A673 (cell line): ENCODE data around the gene REV3L. TPM values are rescaled to one million over a fixed set of nuclear protein-coding genes. Genes with fewer than 3 reads are reported as not detected.
A peak's percentile ranks its signal among the peaks of the same experiment; 100 is the strongest.

Experiments
- BruUV-seq: library from RNA; stranded (reverse); fragments of 400-500 nt; replicated peaks from 2 replicates; lab custom pipeline; 2021; lab: Mats Ljungman, UMichigan
- CTCF ChIA-PET: fragments of 300-600 bp; sonication (Branson Sonifier 250); formaldehyde crosslinking; loops from one replicate; lab custom pipeline; 2022; ENCODE audit warnings: antibody characterized with exemption; lab: Charles Lee
- POLR2A ChIA-PET: fragments of 300-600 bp; sonication (Branson Sonifier 250); formaldehyde crosslinking; loops from one replicate; lab custom pipeline; 2022; ENCODE audit warnings: antibody characterized with exemption; ENCODE audit not compliant: low non-redundant PET; lab: Charles Lee
- DNase-seq: peaks from one replicate; pipeline ENCODE4 v3.0.0-alpha.2; 2015; ENCODE audit warnings: low spot score
- H3K27ac ChIP-seq: fragments of 200-600 bp; sonication (generic); 2 replicates; pipeline ENCODE4 v1.5.1; 2016; ENCODE audit warnings: mixed run types, low read depth, mild to moderate bottlenecking, mixed read lengths, antibody characterized with exemption, low read length; ENCODE audit not compliant: poor library complexity, severe bottlenecking
- H3K27me3 ChIP-seq: fragments of 200-600 bp; sonication (generic); replicated peaks from 2 replicates; pipeline ENCODE4 v1.6.1; 2017; ENCODE audit warnings: mixed run types, low read depth, mild to moderate bottlenecking, mixed read lengths, antibody characterized with exemption, low read length; ENCODE audit not compliant: insufficient read depth, poor library complexity
- H3K36me3 ChIP-seq: fragments of 200-600 bp; sonication (generic); 2 replicates; pipeline ENCODE4 v1.6.1; 2016; ENCODE audit warnings: mixed run types, mild to moderate bottlenecking, mixed read lengths, antibody characterized with exemption, low read length; ENCODE audit not compliant: insufficient read depth, poor library complexity, severe bottlenecking
- H3K4me1 ChIP-seq: fragments of 200-600 bp; sonication (generic); 2 replicates; pipeline ENCODE4 v1.6.1; 2017; ENCODE audit warnings: mixed run types, mild to moderate bottlenecking, mixed read lengths, antibody characterized with exemption, low read length; ENCODE audit not compliant: insufficient read depth, poor library complexity, severe bottlenecking
- H3K4me3 ChIP-seq: fragments of 200-600 bp; sonication (generic); 2 replicates; pipeline ENCODE4 v1.5.1; 2016; ENCODE audit warnings: low read depth, mixed run types, mild to moderate bottlenecking, mixed read lengths, low read length; ENCODE audit not compliant: poor library complexity, severe bottlenecking
- H3K9me3 ChIP-seq: fragments of 200-600 bp; sonication (generic); 2 replicates; pipeline ENCODE4 v1.6.1; 2016; ENCODE audit warnings: mixed run types, low read depth, mild to moderate bottlenecking, mixed read lengths, antibody characterized with exemption, low read length; ENCODE audit not compliant: poor library complexity, severe bottlenecking
- EZH2 ChIP-seq: fragments of 200-600 bp; sonication (generic); IDR thresholded peaks from 2 replicates; pipeline ENCODE4 v1.6.1; 2017; ENCODE audit warnings: borderline replicate concordance, low read depth, mild to moderate bottlenecking, mixed read lengths, antibody characterized with exemption, low read length; ENCODE audit not compliant: poor library complexity, severe bottlenecking
- intact Hi-C: fragments of 100-400 bp; cut with micrococcal nuclease; formaldehyde crosslinking; loops from one replicate; pipeline ENCODE4 v1.10.0; 2022; ENCODE audit not compliant: unreplicated experiment
- total RNA-seq: library from RNA; stranded (reverse); gene quantifications from 2 replicates; pipeline ENCODE4 v1.2.3, GENCODE V29; 2021
- TF ChIP-seq, protein P1 (sequence below): fragments of 300-800, 200-600 bp; sonication (generic); conservative IDR thresholded peaks from 2 replicates; pipeline ENCODE4 v1.5.1; 2017; ENCODE audit warnings: low read depth, mild to moderate bottlenecking, antibody characterized with exemption, low read length, moderate library complexity, mixed read lengths

Gene REV3L
- total RNA-seq, 1 experiment from 2014 or later: 24.0 TPM

DNA sequence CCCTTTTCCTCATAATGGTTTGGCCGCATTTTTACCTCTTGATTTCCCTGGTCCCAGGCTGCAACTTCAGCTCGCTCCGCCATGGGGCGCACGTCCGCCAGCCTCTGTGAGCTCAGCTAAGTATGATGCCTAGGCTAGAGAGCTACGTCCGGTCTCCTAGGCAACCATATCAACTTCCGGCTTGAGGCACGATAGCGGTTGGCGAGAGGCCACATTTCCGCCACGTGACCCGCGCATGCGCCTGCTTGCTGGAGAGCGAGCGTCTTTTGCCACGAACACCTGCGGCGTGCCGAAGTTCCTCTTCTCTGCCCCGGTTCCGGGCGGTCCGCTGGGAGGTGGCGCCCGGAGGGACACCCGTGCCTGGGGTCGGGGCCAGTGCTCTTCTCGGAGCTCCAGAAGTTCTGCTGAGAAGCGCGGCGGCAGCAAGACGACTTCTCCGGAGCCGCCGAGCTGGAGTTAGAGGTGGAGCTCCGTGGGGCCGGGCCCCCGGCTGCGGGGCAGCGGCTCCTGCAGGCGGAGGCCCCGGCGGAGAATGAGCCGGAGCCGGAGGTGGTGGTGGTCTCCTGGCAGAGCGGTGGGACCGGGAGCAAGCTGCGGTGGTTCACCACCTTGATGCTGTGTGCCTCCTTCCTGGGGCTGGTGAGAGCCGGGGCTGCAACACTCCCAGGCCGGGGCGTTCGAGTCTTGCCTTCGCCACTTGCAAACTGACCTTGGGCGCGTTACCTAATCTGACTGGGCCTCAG, 223.8 kb downstream of the REV3L start:
- peak; percentile 99 for DNase-seq
- Histone ChIP-seq H3K27ac (peak overlapping the region; percentile 75), H3K36me3 (no peaks in the 10 kb centered on the region), H3K4me3 (peak overlapping the region; percentile 84), H3K9me3 (no peaks in the 10 kb centered on the region), H3K27me3 (no peaks in the 10 kb centered on the region), H3K4me1 (no peaks in the 10 kb centered on the region)
- no TSS peak for BruUV-seq
- intact Hi-C loops: loop anchor here (1.0 to 5.0 kb wide), 3 partner anchors 223 to 784 kb away; partner anchors contain the start of gene REV3L
- TF ChIP-seq, protein P1, sequence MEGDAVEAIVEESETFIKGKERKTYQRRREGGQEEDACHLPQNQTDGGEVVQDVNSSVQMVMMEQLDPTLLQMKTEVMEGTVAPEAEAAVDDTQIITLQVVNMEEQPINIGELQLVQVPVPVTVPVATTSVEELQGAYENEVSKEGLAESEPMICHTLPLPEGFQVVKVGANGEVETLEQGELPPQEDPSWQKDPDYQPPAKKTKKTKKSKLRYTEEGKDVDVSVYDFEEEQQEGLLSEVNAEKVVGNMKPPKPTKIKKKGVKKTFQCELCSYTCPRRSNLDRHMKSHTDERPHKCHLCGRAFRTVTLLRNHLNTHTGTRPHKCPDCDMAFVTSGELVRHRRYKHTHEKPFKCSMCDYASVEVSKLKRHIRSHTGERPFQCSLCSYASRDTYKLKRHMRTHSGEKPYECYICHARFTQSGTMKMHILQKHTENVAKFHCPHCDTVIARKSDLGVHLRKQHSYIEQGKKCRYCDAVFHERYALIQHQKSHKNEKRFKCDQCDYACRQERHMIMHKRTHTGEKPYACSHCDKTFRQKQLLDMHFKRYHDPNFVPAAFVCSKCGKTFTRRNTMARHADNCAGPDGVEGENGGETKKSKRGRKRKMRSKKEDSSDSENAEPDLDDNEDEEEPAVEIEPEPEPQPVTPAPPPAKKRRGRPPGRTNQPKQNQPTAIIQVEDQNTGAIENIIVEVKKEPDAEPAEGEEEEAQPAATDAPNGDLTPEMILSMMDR: peak; percentile 97
- TF ChIP-seq EZH2: no peak
- ChIA-PET POLR2A (interaction anchor here (0.6 kb wide), 1 partner anchor 65 kb away, joined by 3 read pairs; no protein-coding TSS in a partner anchor), CTCF (interaction anchor here (0.6 to 1.7 kb wide), 11 partner anchors 219 to 784 kb away, joined by 3 to 15 read pairs (median 6); partner anchors contain the start of genes REV3L and TRAF3IP2)

DNA sequence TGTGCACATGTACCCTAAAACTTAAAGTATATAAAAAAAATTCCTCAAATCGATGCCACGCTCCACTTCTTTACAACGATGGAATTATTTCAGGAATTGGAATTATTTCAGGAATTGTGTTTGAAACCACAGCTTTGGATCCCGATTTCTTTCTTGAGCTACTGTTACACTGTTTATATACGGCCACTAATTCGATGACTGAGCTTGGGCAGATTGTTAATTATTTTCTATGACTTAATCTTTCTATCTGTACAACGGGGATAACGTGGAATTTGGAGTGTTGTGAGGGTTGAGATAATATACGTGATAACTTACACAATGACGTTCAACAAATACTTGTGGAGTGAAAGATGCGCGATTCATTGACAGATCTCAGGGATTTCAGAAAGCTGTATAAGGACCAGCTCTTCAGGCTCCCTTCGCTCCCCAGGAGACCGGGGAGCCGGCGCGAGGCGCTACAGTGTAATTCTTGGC, 224.4 kb downstream of the REV3L start:
- DNase-seq: no peak
- Histone ChIP-seq H3K27ac (no peak overlapping the region), H3K36me3 (no peaks in the 10 kb centered on the region), H3K27me3 (no peaks in the 10 kb centered on the region), H3K4me3 (peak overlapping the region; percentile 84), H3K4me1 (no peaks in the 10 kb centered on the region), H3K9me3 (no peaks in the 10 kb centered on the region)
- BruUV-seq: no TSS peak
- intact Hi-C loops: loop anchor here (1.0 to 5.0 kb wide), 3 partner anchors 224 to 785 kb away; partner anchors contain the start of gene REV3L
- TF ChIP-seq EZH2: no peak
- TF ChIP-seq, protein P1: no peak
- CTCF ChIA-PET: interaction anchor here (0.5 to 1.7 kb wide), 11 partner anchors 220 to 785 kb away, joined by 3 to 15 read pairs (median 4); partner anchors contain the start of genes REV3L and TRAF3IP2
- POLR2A ChIA-PET: interaction anchor here (0.6 kb wide), 1 partner anchor 65 kb away, joined by 3 read pairs; no protein-coding TSS in a partner anchor

DNA sequence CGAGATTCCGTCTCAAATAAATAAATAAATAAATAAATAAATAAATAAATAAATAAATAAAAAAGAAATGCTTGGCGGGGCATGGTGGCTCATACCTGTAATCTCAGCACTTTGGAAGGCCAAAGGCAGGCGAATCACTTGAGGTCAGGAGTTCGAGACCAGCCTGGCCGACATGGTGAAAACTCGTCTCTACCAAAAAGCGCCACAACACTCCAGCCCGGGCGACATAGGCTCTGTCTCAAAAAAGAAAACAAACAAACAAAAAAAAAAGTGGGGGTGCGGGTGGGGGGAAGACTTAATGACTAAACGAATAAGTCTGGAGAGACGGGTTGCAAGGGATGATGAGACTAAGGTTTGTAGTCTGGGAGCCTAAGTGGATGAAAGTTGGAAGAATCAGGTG, 225.0 kb downstream of the REV3L start:
- intact Hi-C loops: loop anchor here (2.0 to 5.0 kb wide), 2 partner anchors 224 to 385 kb away; partner anchors contain the start of gene REV3L
- Histone ChIP-seq H3K4me1 (no peaks in the 10 kb centered on the region), H3K9me3 (no peaks in the 10 kb centered on the region), H3K4me3 (no peak overlapping the region), H3K27ac (no peak overlapping the region), H3K27me3 (no peaks in the 10 kb centered on the region), H3K36me3 (no peaks in the 10 kb centered on the region)
- POLR2A ChIA-PET: no interaction called here
- CTCF ChIA-PET: interaction anchor here (0.5 kb wide), 1 partner anchor 294 kb away, joined by 3 read pairs; no protein-coding TSS in a partner anchor
- no peak for DNase-seq
- TF ChIP-seq, protein P1: no peak
- TF ChIP-seq EZH2: no peak
- BruUV-seq: no TSS peak
